Measurements from ENCODE around the gene PVALB.

Gene PVALB

GRCh38 chr22:36769541-36770512 is 47.0 kb downstream of the PVALB start:
- FAIRE-seq, result no peak
- TF ChIP-seq POLR2A (IDR thresholded peaks at IDR 0.05; ENCODE audit: low read depth, low read length), result no peak
- no peak for DNase-seq (ENCODE audit: insufficient read length, low spot score)

- no peak for DNase-seq (ENCODE audit: insufficient read length, low spot score)
- FAIRE-seq, result no peak
- no peak for TF ChIP-seq POLR2A (IDR thresholded peaks at IDR 0.05; ENCODE audit: low read depth, low read length)
Measured at GRCh38 chr22:36768616-36769015, 48.2 kb downstream of the PVALB start.

GRCh38 chr22:36768141-36768540 is 48.7 kb downstream of the PVALB start:
- TF ChIP-seq POLR2A (IDR thresholded peaks at IDR 0.05; ENCODE audit: low read depth, low read length), result no peak
- FAIRE-seq (no peak), DNase-seq (ENCODE audit: insufficient read length, low spot score) (no peak)

- FAIRE-seq (no peak), DNase-seq (ENCODE audit: insufficient read length, low spot score) (no peak)
- TF ChIP-seq POLR2A (IDR thresholded peaks at IDR 0.05; ENCODE audit: low read depth, low read length), result no peak
Measured at GRCh38 chr22:36767035-36767775, 49.6 kb downstream of the PVALB start.

GRCh38 chr22:36765943-36766450 is 50.8 kb downstream of the PVALB start:
- DNase-seq (ENCODE audit: insufficient read length, low spot score) (no peak), FAIRE-seq (no peak)
- TF ChIP-seq POLR2A (IDR thresholded peaks at IDR 0.05; ENCODE audit: low read depth, low read length), result no peak

- DNase-seq (ENCODE audit: insufficient read length, low spot score), result no peak
- no peak for TF ChIP-seq POLR2A (IDR thresholded peaks at IDR 0.05; ENCODE audit: low read depth, low read length)
- no peak for FAIRE-seq
Measured at GRCh38 chr22:36765131-36765942, 51.5 kb downstream of the PVALB start.

GRCh38 chr22:36764641-36765040 is 52.2 kb downstream of the PVALB start:
- no peak for DNase-seq (ENCODE audit: insufficient read length, low spot score)
- FAIRE-seq, result no peak
- TF ChIP-seq POLR2A (IDR thresholded peaks at IDR 0.05; ENCODE audit: low read depth, low read length), result no peak

- FAIRE-seq, result no peak
- no peak for TF ChIP-seq POLR2A (IDR thresholded peaks at IDR 0.05; ENCODE audit: low read depth, low read length)
- DNase-seq (ENCODE audit: insufficient read length, low spot score), result no peak
Measured at GRCh38 chr22:36764060-36764459, 52.8 kb downstream of the PVALB start.

- DNase-seq (ENCODE audit: insufficient read length, low spot score) (no peak), FAIRE-seq (no peak)
- no peak for TF ChIP-seq POLR2A (IDR thresholded peaks at IDR 0.05; ENCODE audit: low read depth, low read length)
Measured at GRCh38 chr22:36763576-36763975, 53.3 kb downstream of the PVALB start.

- no peak for DNase-seq (ENCODE audit: insufficient read length, low spot score)
- TF ChIP-seq POLR2A (IDR thresholded peaks at IDR 0.05; ENCODE audit: low read depth, low read length), result no peak
- FAIRE-seq, result no peak
Measured at GRCh38 chr22:36762687-36763260, 54.1 kb downstream of the PVALB start.

GRCh38 chr22:36761553-36762240 is 55.1 kb downstream of the PVALB start:
- no peak for FAIRE-seq
- TF ChIP-seq POLR2A (IDR thresholded peaks at IDR 0.05; ENCODE audit: low read depth, low read length), result no peak
- DNase-seq (ENCODE audit: insufficient read length, low spot score), result no peak

GRCh38 chr22:36760786-36761185 is 56.0 kb downstream of the PVALB start:
- TF ChIP-seq POLR2A (IDR thresholded peaks at IDR 0.05; ENCODE audit: low read depth, low read length), result no peak
- no peak for FAIRE-seq
- no peak for DNase-seq (ENCODE audit: insufficient read length, low spot score)
